BJ (cell line): ENCODE measurements around the gene CCNB1IP1. TPM values are rescaled to one million over a fixed set of nuclear protein-coding genes. Genes with fewer than 3 reads are reported as not detected.

Experiments used
- CTCF ChIA-PET: fragments of 350-600 bp; formaldehyde crosslinking; extraction: SDS; loops from one replicate; lab custom pipeline; 2021; ENCODE audit warnings: antibody characterized with exemption, inconsistent platforms; lab: Yijun Ruan, JAX
- POLR2A ChIA-PET: fragments of 300-600 bp; sonication (Branson Sonifier 250); formaldehyde crosslinking; extraction: SDS; loops from one replicate; lab custom pipeline; 2021; ENCODE audit warnings: antibody characterized with exemption; lab: Charles Lee
- DNase-seq: peaks from one replicate; pipeline ENCODE4 v3.0.0-alpha.2; 2011; ENCODE audit warnings: low read depth
- H3K27me3 ChIP-seq: 2 replicates; pipeline ENCODE4 v1.6.0; 2011; ENCODE audit warnings: low read length; ENCODE audit not compliant: control insufficient read depth, insufficient read depth
- H3K36me3 ChIP-seq: 2 replicates; pipeline ENCODE4 v1.5.1; 2011; ENCODE audit warnings: low read length; ENCODE audit not compliant: control insufficient read depth, insufficient read depth
- H3K4me3 ChIP-seq: 2 replicates; pipeline ENCODE4 v1.5.1; 2011; ENCODE audit warnings: low read depth, mild to moderate bottlenecking, control low read depth, low read length
- polyA minus RNA-seq: library from RNA; depleted of rRNA, polyadenylated mRNA; stranded (reverse); fragments of >200 nt; gene quantifications from 2 replicates; pipeline ENCODE4 v1.2.3, GENCODE V29; 2011; rRNA and poly(A)+ RNA removed
- polyA plus RNA-seq: library from polyadenylated mRNA; depleted of rRNA; stranded (reverse); fragments of >200 nt; gene quantifications from 2 replicates; pipeline ENCODE4 v1.2.3, GENCODE V29; 2011; rRNA removed
- TF ChIP-seq, protein P1 (sequence below): IDR thresholded peaks from 2 replicates; pipeline ENCODE4 v1.5.1; 2011; ENCODE audit warnings: low read depth, mild to moderate bottlenecking, control low read depth, inconsistent platforms, low read length, moderate library complexity; ENCODE audit not compliant: insufficient read depth

The CCNB1IP1 gene, protein sequence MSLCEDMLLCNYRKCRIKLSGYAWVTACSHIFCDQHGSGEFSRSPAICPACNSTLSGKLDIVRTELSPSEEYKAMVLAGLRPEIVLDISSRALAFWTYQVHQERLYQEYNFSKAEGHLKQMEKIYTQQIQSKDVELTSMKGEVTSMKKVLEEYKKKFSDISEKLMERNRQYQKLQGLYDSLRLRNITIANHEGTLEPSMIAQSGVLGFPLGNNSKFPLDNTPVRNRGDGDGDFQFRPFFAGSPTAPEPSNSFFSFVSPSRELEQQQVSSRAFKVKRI
- polyA plus RNA-seq (41.0 and 69.8 TPM in 2 replicates), polyA minus RNA-seq (14.4 and 18.8 TPM in 2 replicates)

DNA sequence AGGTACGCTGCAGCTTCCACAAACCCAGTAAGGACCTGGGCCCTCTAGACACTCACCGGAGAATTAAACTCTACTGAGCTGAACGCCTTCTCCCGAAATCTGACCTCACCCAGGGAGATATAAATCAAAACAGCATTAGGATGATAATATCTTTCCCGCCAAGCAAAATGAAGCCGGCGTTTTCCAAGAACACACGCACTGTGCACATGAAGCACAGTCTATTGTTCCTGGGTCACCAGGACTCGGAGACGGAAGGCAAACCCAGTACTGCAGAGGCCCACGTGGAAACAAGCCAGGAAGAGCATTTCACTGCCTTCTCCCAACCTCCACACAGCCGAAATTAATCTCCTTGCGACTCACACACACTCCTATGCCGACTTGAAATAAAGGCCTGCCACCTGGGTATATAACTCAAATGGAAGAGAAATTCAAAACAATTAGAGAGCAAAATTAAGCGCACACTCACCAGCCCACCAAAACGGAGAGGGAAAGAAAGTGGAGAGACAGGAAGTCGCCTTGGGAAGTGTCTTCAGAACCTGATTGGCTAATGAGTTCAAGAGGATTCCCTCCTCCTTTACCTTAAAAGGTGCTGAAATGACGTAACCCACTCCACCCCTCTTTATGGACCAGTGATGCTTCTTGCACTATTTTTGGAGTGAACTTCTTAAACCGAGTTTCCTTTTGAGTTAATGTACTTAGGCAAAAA lies at the start of gene CCNB1IP1:
CCNB1IP1 (minus strand) TSS at position 492 of the 706 bp plus-strand sequence. CDS start 16,756 bp downstream, outside the sequence.
- DNase-seq = peak; percentile 73
- POLR2A ChIA-PET = interaction anchor here (0.6 kb wide), 1 partner anchor 10 kb away, joined by 3 read pairs; the partner anchor contains the start of gene PARP2
- Histone ChIP-seq H3K4me3 (peak within 1 kb of the TSS; percentile 66), H3K36me3 (no peaks in the 10 kb centered on the region), H3K27me3 (no peaks in the 10 kb centered on the region)
- TF ChIP-seq, protein P1, sequence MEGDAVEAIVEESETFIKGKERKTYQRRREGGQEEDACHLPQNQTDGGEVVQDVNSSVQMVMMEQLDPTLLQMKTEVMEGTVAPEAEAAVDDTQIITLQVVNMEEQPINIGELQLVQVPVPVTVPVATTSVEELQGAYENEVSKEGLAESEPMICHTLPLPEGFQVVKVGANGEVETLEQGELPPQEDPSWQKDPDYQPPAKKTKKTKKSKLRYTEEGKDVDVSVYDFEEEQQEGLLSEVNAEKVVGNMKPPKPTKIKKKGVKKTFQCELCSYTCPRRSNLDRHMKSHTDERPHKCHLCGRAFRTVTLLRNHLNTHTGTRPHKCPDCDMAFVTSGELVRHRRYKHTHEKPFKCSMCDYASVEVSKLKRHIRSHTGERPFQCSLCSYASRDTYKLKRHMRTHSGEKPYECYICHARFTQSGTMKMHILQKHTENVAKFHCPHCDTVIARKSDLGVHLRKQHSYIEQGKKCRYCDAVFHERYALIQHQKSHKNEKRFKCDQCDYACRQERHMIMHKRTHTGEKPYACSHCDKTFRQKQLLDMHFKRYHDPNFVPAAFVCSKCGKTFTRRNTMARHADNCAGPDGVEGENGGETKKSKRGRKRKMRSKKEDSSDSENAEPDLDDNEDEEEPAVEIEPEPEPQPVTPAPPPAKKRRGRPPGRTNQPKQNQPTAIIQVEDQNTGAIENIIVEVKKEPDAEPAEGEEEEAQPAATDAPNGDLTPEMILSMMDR = no peak
- CTCF ChIA-PET = interaction anchor here (0.8 to 3.3 kb wide), 6 partner anchors 9 to 349 kb away, joined by 3 to 25 read pairs (median 6); partner anchors contain the start of gene PARP2

DNA sequence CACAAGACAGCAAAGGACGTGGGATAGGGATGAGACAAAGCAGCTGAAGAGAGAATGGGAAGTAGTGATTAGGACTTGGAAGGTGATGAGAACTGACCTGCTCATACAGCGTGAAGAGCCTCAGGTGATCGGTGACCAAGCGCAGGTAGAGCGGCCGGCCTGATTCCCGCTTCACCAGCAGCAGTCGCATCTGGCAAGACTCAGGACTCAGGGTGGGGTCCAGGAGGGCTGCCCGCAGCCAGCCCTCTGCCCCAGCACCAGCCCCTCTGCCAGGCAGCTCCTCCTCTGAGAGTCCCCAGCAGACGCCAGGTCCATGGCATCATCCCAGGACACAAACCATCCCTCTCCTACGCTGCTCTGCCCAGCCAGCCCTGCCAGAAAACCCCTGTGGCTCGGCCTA lies 49.4 kb upstream of the CCNB1IP1 start:
- Histone ChIP-seq H3K27me3 (no peaks in the 10 kb centered on the region), H3K4me3 (no peak overlapping the region), H3K36me3 (peaks cover 66% of the 10 kb centered on the region)
- TF ChIP-seq, protein P1 = no peak
- DNase-seq = no peak
- CTCF ChIA-PET = interaction anchor here (1.3 kb wide), 1 partner anchor 31 kb away, joined by 3 read pairs; the partner anchor contains the start of gene TEP1
- POLR2A ChIA-PET = no interaction called here

DNA sequence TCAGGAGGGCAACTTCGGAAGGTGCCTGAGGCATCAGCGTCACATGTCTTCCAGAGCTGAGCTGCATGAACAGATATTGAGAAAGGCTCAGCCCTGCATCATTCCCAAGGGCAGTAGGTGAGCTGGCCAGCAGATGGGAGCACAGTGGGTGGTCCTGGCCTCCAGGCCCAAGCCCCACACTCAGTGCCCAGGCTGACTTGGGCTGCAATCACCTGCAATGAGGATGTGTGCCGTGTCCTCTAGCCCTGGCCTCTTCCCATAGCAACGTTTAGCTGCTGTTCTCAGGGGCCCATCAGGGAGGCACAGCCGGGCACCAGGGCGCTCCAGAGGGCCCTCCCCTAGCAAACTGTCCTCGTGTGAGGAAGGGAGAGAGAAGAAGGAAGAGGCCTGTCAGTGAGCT lies 48.3 kb upstream of the CCNB1IP1 start:
- CTCF ChIA-PET = interaction anchor here (1.2 to 1.3 kb wide), 3 partner anchors 17 to 32 kb away, joined by 3 to 4 read pairs (median 3); partner anchors contain the start of gene TEP1

DNA sequence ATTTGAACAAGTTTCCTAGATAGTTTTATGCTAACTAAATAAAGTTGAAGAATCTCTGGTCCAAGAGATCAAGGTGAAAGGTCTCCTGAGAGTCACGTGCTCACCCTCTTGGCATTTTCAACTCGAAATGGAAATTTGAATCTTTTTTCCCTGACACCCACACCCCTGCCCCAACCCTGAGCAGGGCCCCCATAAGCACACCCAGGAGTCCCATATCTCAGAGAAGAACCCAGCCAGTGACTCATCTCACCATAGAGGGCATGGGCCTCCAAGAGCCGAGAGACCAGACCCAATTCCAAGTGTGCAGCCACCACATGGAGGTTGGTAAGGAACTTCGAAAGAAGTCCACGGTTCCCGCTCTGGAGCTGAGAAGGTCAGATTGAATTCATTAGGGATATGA lies 47.6 kb upstream of the CCNB1IP1 start:
- CTCF ChIA-PET = interaction anchor here (1.2 kb wide), 1 partner anchor 29 kb away, joined by 3 read pairs; no protein-coding TSS in a partner anchor
- no peak for DNase-seq
- no peak overlapping the region for H3K4me3 ChIP-seq
- TF ChIP-seq, protein P1 = no peak
- peaks cover 68% of the 10 kb centered on the region for H3K36me3 ChIP-seq
- POLR2A ChIA-PET = no interaction called here
- H3K27me3 ChIP-seq = no peaks in the 10 kb centered on the region

More for the DNA sequence above, 48.3 kb upstream of the CCNB1IP1 start:
- Histone ChIP-seq H3K36me3 (peaks cover 69% of the 10 kb centered on the region), H3K4me3 (no peak overlapping the region), H3K27me3 (no peaks in the 10 kb centered on the region)
- TF ChIP-seq, protein P1 = no peak
- POLR2A ChIA-PET = no interaction called here
- no peak for DNase-seq

DNA sequence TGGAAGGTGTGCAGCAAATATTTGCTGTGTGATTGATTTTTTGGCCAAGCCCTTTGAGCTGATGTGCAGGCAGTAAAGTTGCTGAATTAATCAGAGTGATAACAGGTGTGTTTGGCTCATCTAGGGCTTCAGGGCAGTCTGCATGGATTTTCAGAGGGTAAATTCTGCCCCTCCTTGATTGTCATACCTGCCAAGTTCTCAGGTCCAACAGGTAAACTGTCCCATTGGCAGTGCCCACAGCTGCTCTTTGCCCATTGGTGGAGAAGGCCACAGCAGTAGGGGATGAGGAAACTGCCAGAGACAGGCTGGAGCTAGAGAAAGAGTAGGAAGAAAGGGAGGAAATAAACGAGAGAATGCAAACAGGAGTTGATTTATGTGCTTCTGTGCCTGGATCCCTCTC lies 46.7 kb upstream of the CCNB1IP1 start:
- no peak for DNase-seq
- CTCF ChIA-PET = no interaction called here
- Histone ChIP-seq H3K36me3 (peaks cover 67% of the 10 kb centered on the region), H3K27me3 (no peaks in the 10 kb centered on the region), H3K4me3 (no peak overlapping the region)
- POLR2A ChIA-PET = no interaction called here
- TF ChIP-seq, protein P1 = no peak
